H1 (cell line): ENCODE data around the gene PDE4D. TPM values are rescaled to one million over a fixed set of nuclear protein-coding genes. Genes with fewer than 3 reads are reported as not detected.

Experiments used
- CTCF ChIA-PET: fragments of 300-600 bp; sonication (Branson Sonifier 250); formaldehyde crosslinking; loops from one replicate; lab custom pipeline; 2021; ENCODE audit not compliant: partially characterized antibody; lab: Charles Lee
- POLR2A ChIA-PET: fragments of 300-600 bp; sonication (Branson Sonifier 250); formaldehyde crosslinking; loops from one replicate; lab custom pipeline; 2021; ENCODE audit warnings: inconsistent platforms; ENCODE audit not compliant: partially characterized antibody; lab: Charles Lee
- DNase-seq, 2 experiments: peaks; one replicate each; pipeline versions ENCODE4 v3.0.0 to v3.0.0-alpha.2; 2010 to 2022; ENCODE audit warnings: low spot score in 2 of 2, low read depth in 1 of 2, mixed read lengths in 1 of 2
- FAIRE-seq: peaks from 2 replicates; lab custom pipeline; 2011; peaks lifted over from hg19 to GRCh38; lab: Jason Lieb, UNC
- H2AFZ ChIP-seq: 2 replicates; pipeline ENCODE4 v1.8.1; 2012; ENCODE audit warnings: low read length, inconsistent platforms
- H2AK5ac ChIP-seq: 2 replicates; pipeline ENCODE4 v1.6.1; 2013; ENCODE audit warnings: low read depth, low read length
- H2BK120ac ChIP-seq: replicated peaks from 2 replicates; pipeline ENCODE3; 2013; ENCODE audit warnings: low read depth, low read length, inconsistent platforms
- H2BK12ac ChIP-seq: 2 replicates; pipeline ENCODE4 v1.6.1; 2013; ENCODE audit warnings: low read depth, low read length
- H2BK15ac ChIP-seq: 2 replicates; pipeline ENCODE4 v1.6.1; 2013; ENCODE audit warnings: low read length
- H2BK20ac ChIP-seq: 2 replicates; pipeline ENCODE4 v1.6.1; 2013; ENCODE audit warnings: low read length
- H2BK5ac ChIP-seq: 2 replicates; pipeline ENCODE4 v1.6.1; 2013; ENCODE audit warnings: low read depth, low read length
- H3K14ac ChIP-seq: 2 replicates; pipeline ENCODE4 v1.6.1; 2013; ENCODE audit warnings: inconsistent platforms; ENCODE audit not compliant: insufficient read length
- H3K18ac ChIP-seq: 2 replicates; pipeline ENCODE4 v1.6.1; 2013; ENCODE audit warnings: low read length; ENCODE audit errors: extremely low read depth
- H3K23ac ChIP-seq: 2 replicates; pipeline ENCODE4 v1.6.1; 2013; ENCODE audit warnings: inconsistent platforms; ENCODE audit not compliant: insufficient read length
- H3K23me2 ChIP-seq: 2 replicates; pipeline ENCODE4 v1.6.1; 2013; ENCODE audit warnings: low read depth, low read length
- H3K27ac ChIP-seq: 2 replicates; pipeline ENCODE4 v1.6.1; 2011; ENCODE audit warnings: low read depth, low read length, inconsistent platforms
- H3K27me3 ChIP-seq, 4 experiments: replicated peaks in 1 of 4; 1 replicate in 1 of 4; 2 replicates in 3 of 4; pipeline versions ENCODE4 v1.6.1 to v1.8.1; 2011 to 2013; ENCODE audit warnings: low read length in 3 of 4, mild to moderate bottlenecking in 3 of 4, inconsistent platforms in 2 of 4, mixed read lengths in 2 of 4, moderate library complexity in 1 of 4; ENCODE audit not compliant: control insufficient read depth in 3 of 4, insufficient read depth in 3 of 4; ENCODE audit errors: extremely low read depth in 1 of 4
- H3K36me3 ChIP-seq, 4 experiments: 2 replicates each; pipeline versions ENCODE4 v1.6.1 to v1.8.1; 2011 to 2013; ENCODE audit warnings: mild to moderate bottlenecking in 4 of 4, low read length in 3 of 4, moderate library complexity in 2 of 4, control low read depth in 1 of 4, inconsistent platforms in 1 of 4; ENCODE audit not compliant: insufficient read depth in 4 of 4, control insufficient read depth in 2 of 4
- H3K4ac ChIP-seq: replicated peaks from 2 replicates; pipeline ENCODE3; 2013; ENCODE audit warnings: low read length, low read depth, mixed read lengths, inconsistent platforms; ENCODE audit not compliant: insufficient read length
- H3K4me1 ChIP-seq, 4 experiments: replicated peaks in 1 of 4; 1 replicate in 1 of 4; 2 replicates in 3 of 4; pipeline versions ENCODE4 v1.6.1 to v1.8.1; 2011 to 2013; ENCODE audit warnings: low read length in 3 of 4, inconsistent platforms in 2 of 4, mixed read lengths in 1 of 4; ENCODE audit not compliant: insufficient read depth in 4 of 4, control insufficient read depth in 3 of 4
- H3K4me2 ChIP-seq, 2 experiments: 2 replicates each; pipeline versions ENCODE4 v1.6.1 to v1.8.1; 2011 to 2013; ENCODE audit warnings: low read depth in 2 of 2, low read length in 2 of 2, control low read depth in 1 of 2, inconsistent platforms in 1 of 2, mild to moderate bottlenecking in 1 of 2; ENCODE audit not compliant: insufficient read depth in 1 of 2
- H3K4me3 ChIP-seq, 4 experiments: fragments of 200-600, 300-600 bp in 1 of 4; sonication (generic), shearing (Covaris generic), sonication (Bioruptor Twin) in 1 of 4; 2 replicates each; pipeline versions ENCODE4 v1.5.1 to v1.8.1; 2011 to 2016; ENCODE audit warnings: low read length in 4 of 4, low read depth in 3 of 4, control low read depth in 2 of 4, inconsistent platforms in 2 of 4, mild to moderate bottlenecking in 2 of 4, mixed read lengths in 1 of 4, moderate library complexity in 1 of 4; ENCODE audit not compliant: insufficient read depth in 2 of 4; ENCODE audit errors: extremely low read depth in 1 of 4
- H3K56ac ChIP-seq: replicated peaks from 2 replicates; pipeline ENCODE3; 2013; ENCODE audit warnings: low read depth, mild to moderate bottlenecking, mixed read lengths, low read length, inconsistent platforms; ENCODE audit not compliant: insufficient read length
- H3K79me1 ChIP-seq: 2 replicates; pipeline ENCODE4 v1.6.1; 2013; ENCODE audit warnings: low read depth, low read length, control low read depth
- H3K79me2 ChIP-seq, 2 experiments: 2 replicates each; pipeline versions ENCODE4 v1.6.1 to v1.8.1; 2012 to 2013; ENCODE audit warnings: low read length in 2 of 2, mild to moderate bottlenecking in 2 of 2, inconsistent platforms in 1 of 2; ENCODE audit not compliant: insufficient read depth in 2 of 2, control insufficient read depth in 1 of 2
- H3K9ac ChIP-seq, 4 experiments: replicated peaks in 1 of 4; 1 replicate in 1 of 4; 2 replicates in 3 of 4; pipeline versions ENCODE4 v1.6.1 to v1.8.1; 2011 to 2013; ENCODE audit warnings: low read depth in 3 of 4, low read length in 3 of 4, control low read depth in 2 of 4, mild to moderate bottlenecking in 2 of 4, moderate library complexity in 2 of 4, inconsistent platforms in 1 of 4; ENCODE audit errors: extremely low read depth in 1 of 4
- H3K9me3 ChIP-seq, 2 experiments: 2 replicates each; pipeline versions ENCODE4 v1.6.1 to v1.8.1; 2012 to 2013; ENCODE audit warnings: mild to moderate bottlenecking in 2 of 2, moderate library complexity in 2 of 2, control low read depth in 1 of 2, inconsistent platforms in 1 of 2, low read depth in 1 of 2, low read length in 1 of 2, mixed read lengths in 1 of 2; ENCODE audit not compliant: insufficient read depth in 2 of 2
- H4K20me1 ChIP-seq, 2 experiments: replicated peaks in 1 of 2; 2 replicates each; pipeline versions ENCODE3 to v1.8.1; 2011 to 2013; ENCODE audit warnings: inconsistent platforms in 2 of 2, low read length in 2 of 2, mild to moderate bottlenecking in 1 of 2; ENCODE audit not compliant: insufficient read depth in 2 of 2, control insufficient read depth in 1 of 2
- H4K5ac ChIP-seq: 2 replicates; pipeline ENCODE4 v1.6.1; 2013; ENCODE audit warnings: low read length, low read depth, mixed read lengths, inconsistent platforms; ENCODE audit not compliant: insufficient read length
- H4K8ac ChIP-seq: 2 replicates; pipeline ENCODE4 v1.8.0; 2013; ENCODE audit warnings: mild to moderate bottlenecking, moderate library complexity, low read length, inconsistent platforms; ENCODE audit not compliant: insufficient read depth; ENCODE audit errors: extremely low read depth
- H4K91ac ChIP-seq: replicated peaks from 2 replicates; pipeline ENCODE3; 2013; ENCODE audit warnings: low read length, mixed read lengths, inconsistent platforms; ENCODE audit not compliant: insufficient read length
- HDAC2 ChIP-seq, 2 experiments: fragments of 300-600 bp in 1 of 2; sonication (generic) in 1 of 2; IDR thresholded peaks; 2 replicates each; pipeline ENCODE4 v1.6.1; 2011 to 2012; ENCODE audit warnings: low read depth in 2 of 2, low read length in 2 of 2, mild to moderate bottlenecking in 2 of 2, moderate library complexity in 2 of 2, borderline replicate concordance in 1 of 2, inconsistent platforms in 1 of 2
- JUN ChIP-seq: IDR thresholded peaks from 2 replicates; pipeline ENCODE4 v1.6.1; 2011; ENCODE audit warnings: low read depth, mild to moderate bottlenecking, improper control_type of control experiment, low read length
- PHF8 ChIP-seq: fragments of 200-600 bp; sonication (generic); conservative IDR thresholded peaks from 2 replicates; pipeline ENCODE4 v1.7.1; 2012; ENCODE audit warnings: low read depth, mild to moderate bottlenecking, inconsistent platforms, low read length, moderate library complexity
- POLR2A ChIP-seq, 2 experiments: IDR thresholded peaks; 1 replicate in 1 of 2; 2 replicates in 1 of 2; pipeline ENCODE4 v1.6.1; 2011; ENCODE audit warnings: low read depth in 2 of 2, low read length in 2 of 2, mild to moderate bottlenecking in 2 of 2; ENCODE audit errors: control extremely low read depth in 1 of 2
- POU5F1 ChIP-seq: IDR thresholded peaks from 2 replicates; pipeline ENCODE4 v1.6.1; 2011; ENCODE audit warnings: low read depth, mild to moderate bottlenecking, low read length, moderate library complexity
- SIN3A ChIP-seq, 2 experiments: IDR thresholded peaks in 1 of 2; conservative IDR thresholded peaks in 1 of 2; 2 replicates each; pipeline ENCODE4 v1.6.1; 2011 to 2012; ENCODE audit warnings: low read length in 2 of 2, improper control_type of control experiment in 1 of 2, low read depth in 1 of 2, mild to moderate bottlenecking in 1 of 2
- WGBS, 2 experiments: shearing (Covaris generic) in 1 of 2; methylation state at CpG; one replicate each; pipeline versions ENCODE4 v1.1.6 to v1.1.7; 2013 to 2015; ENCODE audit warnings: low lambda C conversion rate in 2 of 2, mixed read lengths in 2 of 2, inconsistent platforms in 1 of 2, low coverage in 1 of 2, missing lambda C conversion rate in 1 of 2; ENCODE audit not compliant: insufficient replicate concordance in 2 of 2, insufficient coverage in 1 of 2, insufficient read length in 1 of 2; ENCODE audit errors: extremely low coverage in 1 of 2, missing lambda C conversion rate in 1 of 2; 5-methylcytosine and 5-hydroxymethylcytosine counted together
- polyA plus RNA-seq, 7 experiments: library from polyadenylated mRNA; depleted of rRNA in 3 of 7; stranded (reverse) in 5 of 7; unstranded in 2 of 7; fragments of >200 nt in 5 of 7; fragments of 200-250 nt in 2 of 7; gene quantifications; 1 replicate in 5 of 7; 2 replicates in 1 of 7; 4 replicates in 1 of 7; pipeline versions ENCODE4 v1.2.1 to v1.2.3, GENCODE V29; 2011 to 2013; ENCODE audit warnings: missing spikeins in 2 of 7, mixed read lengths in 2 of 7
- total RNA-seq: library from RNA; stranded (reverse); fragmentation: NEBNext Ultra II Directional; extraction: Animal tissue kit (Norgen Biotek cat#: 25700); gene quantifications from 2 replicates; pipeline ENCODE4 v1.2.1, GENCODE V29; 2021

PDE4D gene
- total and polyA plus RNA-seq, 2 of the 8 experiments (the other 6 are each of a cell fraction or from before 2014, with no cell fraction given) = 2.3 to 3.7 TPM

GRCh38 chr5:59711310-59711709 is 182.2 kb downstream of the PDE4D start:
- CTCF ChIA-PET = interaction anchor here (1.3 to 3.1 kb wide), 4 partner anchors 12 to 375 kb away, joined by 3 to 11 read pairs (median 4); no protein-coding TSS in a partner anchor
- peaks cover 0 to 13% (median 6%) of the 10 kb centered on the region in 4 experiments; a peak in 3 of 8 replicates for H3K36me3 ChIP-seq
- WGBS, 2 experiments = 84% methylated on average over 1 of the region's 1 CpG; no CpG with 5 or more reads in 1 of the 2 experiments
- H3K23ac ChIP-seq = no peak overlapping the region
- no peak overlapping the region for H4K91ac ChIP-seq
- DNase-seq (no peak), FAIRE-seq (no peak)
- H3K4me3 ChIP-seq = no peak overlapping the region; a peak in 1 of 8 replicates
- H3K27ac ChIP-seq = no peak overlapping the region
- peaks cover 0 to 19% (median 7%) of the 10 kb centered on the region in 4 experiments; a peak in 3 of 7 replicates for H3K4me1 ChIP-seq
- no peaks in the 10 kb centered on the region for H3K79me1 ChIP-seq
- 0 out of 4 replicates have a peak overlapping the region, but pooled peaks of 1 of the 2 experiments have one; percentile 44 for H3K4me2 ChIP-seq
- POLR2A ChIA-PET = no interaction called here
- no peaks in the 10 kb centered on the region for H3K79me2 ChIP-seq
- no peak overlapping the region for H2BK5ac ChIP-seq
- no peak overlapping the region for H2BK12ac ChIP-seq
- H2AFZ ChIP-seq = no peak overlapping the region
- no peak overlapping the region for H2AK5ac ChIP-seq
- no peak overlapping the region for H2BK20ac ChIP-seq
- H4K20me1 ChIP-seq = no peaks in the 10 kb centered on the region
- H3K27me3 ChIP-seq = no peaks in the 10 kb centered on the region
- H3K14ac ChIP-seq = no peak overlapping the region
- peak overlapping the region; percentile 26 for H4K5ac ChIP-seq
- H3K4ac ChIP-seq = no peak overlapping the region
- H3K56ac ChIP-seq = no peak overlapping the region
- H3K9me3 ChIP-seq = peaks cover 18 to 25% of the 10 kb centered on the region in 2 experiments
- H3K9ac ChIP-seq = no peak overlapping the region
- H4K8ac ChIP-seq = no peak overlapping the region
- TF ChIP-seq POU5F1 (no peak), HDAC2 (IDR thresholded peaks at IDR 0.05; ENCODE audit: borderline replicate concordance in 1 of 2, low read depth in 2 of 2, low read length in 2 of 2) (no peak), JUN (no peak), PHF8 (no peak), SIN3A (conservative IDR thresholded peaks at IDR 0.05 in 1 of 2, IDR thresholded peaks at IDR 0.05 in 1 of 2; ENCODE audit: low read depth in 1 of 2, low read length in 2 of 2) (no peak), POLR2A (IDR thresholded peaks at IDR 0.05; ENCODE audit: control extremely low read depth in 1 of 2, low read depth in 2 of 2, low read length in 2 of 2) (no peak)
- no peaks in the 10 kb centered on the region for H3K23me2 ChIP-seq
- no peak overlapping the region for H2BK120ac ChIP-seq
- H3K18ac ChIP-seq = no peak overlapping the region
- no peak overlapping the region for H2BK15ac ChIP-seq
